ENCODE data around the gene CDKL1.

DNA sequence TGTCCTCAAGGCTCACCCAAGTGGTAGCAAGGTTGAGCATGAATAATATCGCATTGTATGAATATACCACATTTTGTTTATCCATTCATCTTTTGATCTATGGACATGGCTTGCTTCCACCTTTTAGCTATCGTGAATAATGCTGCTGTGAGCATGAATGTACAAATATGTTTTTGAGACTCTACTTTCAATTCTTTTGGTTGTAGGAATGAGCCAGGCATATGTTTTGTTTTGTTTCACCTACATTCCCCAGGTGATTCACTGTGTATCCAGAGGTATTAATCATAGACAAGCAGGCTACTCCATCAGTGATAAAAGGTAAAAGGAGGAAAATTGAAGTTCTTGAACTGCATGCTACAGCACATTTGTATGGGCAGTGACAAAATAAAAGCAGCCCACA lies 35.8 kb downstream of the CDKL1 start:
- TF ChIP-seq, protein P1, sequence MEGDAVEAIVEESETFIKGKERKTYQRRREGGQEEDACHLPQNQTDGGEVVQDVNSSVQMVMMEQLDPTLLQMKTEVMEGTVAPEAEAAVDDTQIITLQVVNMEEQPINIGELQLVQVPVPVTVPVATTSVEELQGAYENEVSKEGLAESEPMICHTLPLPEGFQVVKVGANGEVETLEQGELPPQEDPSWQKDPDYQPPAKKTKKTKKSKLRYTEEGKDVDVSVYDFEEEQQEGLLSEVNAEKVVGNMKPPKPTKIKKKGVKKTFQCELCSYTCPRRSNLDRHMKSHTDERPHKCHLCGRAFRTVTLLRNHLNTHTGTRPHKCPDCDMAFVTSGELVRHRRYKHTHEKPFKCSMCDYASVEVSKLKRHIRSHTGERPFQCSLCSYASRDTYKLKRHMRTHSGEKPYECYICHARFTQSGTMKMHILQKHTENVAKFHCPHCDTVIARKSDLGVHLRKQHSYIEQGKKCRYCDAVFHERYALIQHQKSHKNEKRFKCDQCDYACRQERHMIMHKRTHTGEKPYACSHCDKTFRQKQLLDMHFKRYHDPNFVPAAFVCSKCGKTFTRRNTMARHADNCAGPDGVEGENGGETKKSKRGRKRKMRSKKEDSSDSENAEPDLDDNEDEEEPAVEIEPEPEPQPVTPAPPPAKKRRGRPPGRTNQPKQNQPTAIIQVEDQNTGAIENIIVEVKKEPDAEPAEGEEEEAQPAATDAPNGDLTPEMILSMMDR (IDR thresholded peaks at IDR 0.05) = no peak
- TF ChIP-seq POLR2A (IDR thresholded peaks at IDR 0.05) = no peak

All from lower leg skin (tissue), 3 donors.